HL-60 (cell line): Measurements from ENCODE around the gene PCNX2.

ENCODE experiments used
- POLR2AphosphoS5 ChIP-seq: IDR thresholded peaks from 2 replicates; pipeline ENCODE4 v1.6.1; 2012; ENCODE audit warnings: low read depth
- TF ChIP-seq, protein P1 (sequence below): IDR thresholded peaks from one replicate; pipeline ENCODE4 v1.5.1; 2011; ENCODE audit warnings: low read length, control low read depth, inconsistent platforms; ENCODE audit not compliant: insufficient read depth

GRCh38 chr1:232987046-232987773 is 308.3 kb downstream of the PCNX2 start:
- TF ChIP-seq, protein P1, sequence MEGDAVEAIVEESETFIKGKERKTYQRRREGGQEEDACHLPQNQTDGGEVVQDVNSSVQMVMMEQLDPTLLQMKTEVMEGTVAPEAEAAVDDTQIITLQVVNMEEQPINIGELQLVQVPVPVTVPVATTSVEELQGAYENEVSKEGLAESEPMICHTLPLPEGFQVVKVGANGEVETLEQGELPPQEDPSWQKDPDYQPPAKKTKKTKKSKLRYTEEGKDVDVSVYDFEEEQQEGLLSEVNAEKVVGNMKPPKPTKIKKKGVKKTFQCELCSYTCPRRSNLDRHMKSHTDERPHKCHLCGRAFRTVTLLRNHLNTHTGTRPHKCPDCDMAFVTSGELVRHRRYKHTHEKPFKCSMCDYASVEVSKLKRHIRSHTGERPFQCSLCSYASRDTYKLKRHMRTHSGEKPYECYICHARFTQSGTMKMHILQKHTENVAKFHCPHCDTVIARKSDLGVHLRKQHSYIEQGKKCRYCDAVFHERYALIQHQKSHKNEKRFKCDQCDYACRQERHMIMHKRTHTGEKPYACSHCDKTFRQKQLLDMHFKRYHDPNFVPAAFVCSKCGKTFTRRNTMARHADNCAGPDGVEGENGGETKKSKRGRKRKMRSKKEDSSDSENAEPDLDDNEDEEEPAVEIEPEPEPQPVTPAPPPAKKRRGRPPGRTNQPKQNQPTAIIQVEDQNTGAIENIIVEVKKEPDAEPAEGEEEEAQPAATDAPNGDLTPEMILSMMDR, result no peak
- TF ChIP-seq POLR2AphosphoS5, result no peak
